ENCODE data around the gene SLC5A5. TPM values are rescaled to one million over a fixed set of nuclear protein-coding genes. Genes with fewer than 3 reads are reported as not detected.
A peak's percentile ranks its signal among the peaks of the same experiment; 100 is the strongest.

SLC5A5 gene
- total and polyA plus RNA-seq, 3 donors from 2014 or later: 0.79 to 1.4 (median 1.1) TPM

- no peaks in the 10 kb centered on the region for H3K9me3 ChIP-seq
- no peaks in the 10 kb centered on the region for H3K27me3 ChIP-seq
- no peak overlapping the region for H3K27ac ChIP-seq
- DNase-seq: no peak
- H3K4me1 ChIP-seq: peaks cover 7% of the 10 kb centered on the region
- H3K4me3 ChIP-seq: no peak overlapping the region
- intact Hi-C loops (cut with DNase I; ENCODE audit: low total_unique reads): no loop called here
- 63 to 69% methylated on average over 9 to 11 of the region's 11 CpGs for WGBS, 2 donors
- no peak for TF ChIP-seq POLR2A (IDR thresholded peaks at IDR 0.05)
- TF ChIP-seq, protein P1, sequence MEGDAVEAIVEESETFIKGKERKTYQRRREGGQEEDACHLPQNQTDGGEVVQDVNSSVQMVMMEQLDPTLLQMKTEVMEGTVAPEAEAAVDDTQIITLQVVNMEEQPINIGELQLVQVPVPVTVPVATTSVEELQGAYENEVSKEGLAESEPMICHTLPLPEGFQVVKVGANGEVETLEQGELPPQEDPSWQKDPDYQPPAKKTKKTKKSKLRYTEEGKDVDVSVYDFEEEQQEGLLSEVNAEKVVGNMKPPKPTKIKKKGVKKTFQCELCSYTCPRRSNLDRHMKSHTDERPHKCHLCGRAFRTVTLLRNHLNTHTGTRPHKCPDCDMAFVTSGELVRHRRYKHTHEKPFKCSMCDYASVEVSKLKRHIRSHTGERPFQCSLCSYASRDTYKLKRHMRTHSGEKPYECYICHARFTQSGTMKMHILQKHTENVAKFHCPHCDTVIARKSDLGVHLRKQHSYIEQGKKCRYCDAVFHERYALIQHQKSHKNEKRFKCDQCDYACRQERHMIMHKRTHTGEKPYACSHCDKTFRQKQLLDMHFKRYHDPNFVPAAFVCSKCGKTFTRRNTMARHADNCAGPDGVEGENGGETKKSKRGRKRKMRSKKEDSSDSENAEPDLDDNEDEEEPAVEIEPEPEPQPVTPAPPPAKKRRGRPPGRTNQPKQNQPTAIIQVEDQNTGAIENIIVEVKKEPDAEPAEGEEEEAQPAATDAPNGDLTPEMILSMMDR (IDR thresholded peaks at IDR 0.05): no peak
- H3K36me3 ChIP-seq (ENCODE audit: low read depth, missing control alignments): no peaks in the 10 kb centered on the region
Observed at GRCh38 chr19:17869114-17869608, 2.6 kb upstream of the SLC5A5 start.

- no peak overlapping the region for H3K27ac ChIP-seq
- peaks cover 7% of the 10 kb centered on the region for H3K4me1 ChIP-seq
- H3K27me3 ChIP-seq: no peaks in the 10 kb centered on the region
- no peak overlapping the region for H3K4me3 ChIP-seq
- WGBS, 2 donors: 65 to 78% methylated on average over 7 to 10 of the region's 10 CpGs
- intact Hi-C loops (cut with DNase I; ENCODE audit: low total_unique reads): no loop called here
- DNase-seq: no peak
- no peaks in the 10 kb centered on the region for H3K9me3 ChIP-seq
- no peaks in the 10 kb centered on the region for H3K36me3 ChIP-seq (ENCODE audit: low read depth, missing control alignments)
- TF ChIP-seq, protein P1 (IDR thresholded peaks at IDR 0.05): no peak
- TF ChIP-seq POLR2A (IDR thresholded peaks at IDR 0.05): no peak
Observed at GRCh38 chr19:17871032-17871877, 490 bp upstream of the SLC5A5 start.

DNA sequence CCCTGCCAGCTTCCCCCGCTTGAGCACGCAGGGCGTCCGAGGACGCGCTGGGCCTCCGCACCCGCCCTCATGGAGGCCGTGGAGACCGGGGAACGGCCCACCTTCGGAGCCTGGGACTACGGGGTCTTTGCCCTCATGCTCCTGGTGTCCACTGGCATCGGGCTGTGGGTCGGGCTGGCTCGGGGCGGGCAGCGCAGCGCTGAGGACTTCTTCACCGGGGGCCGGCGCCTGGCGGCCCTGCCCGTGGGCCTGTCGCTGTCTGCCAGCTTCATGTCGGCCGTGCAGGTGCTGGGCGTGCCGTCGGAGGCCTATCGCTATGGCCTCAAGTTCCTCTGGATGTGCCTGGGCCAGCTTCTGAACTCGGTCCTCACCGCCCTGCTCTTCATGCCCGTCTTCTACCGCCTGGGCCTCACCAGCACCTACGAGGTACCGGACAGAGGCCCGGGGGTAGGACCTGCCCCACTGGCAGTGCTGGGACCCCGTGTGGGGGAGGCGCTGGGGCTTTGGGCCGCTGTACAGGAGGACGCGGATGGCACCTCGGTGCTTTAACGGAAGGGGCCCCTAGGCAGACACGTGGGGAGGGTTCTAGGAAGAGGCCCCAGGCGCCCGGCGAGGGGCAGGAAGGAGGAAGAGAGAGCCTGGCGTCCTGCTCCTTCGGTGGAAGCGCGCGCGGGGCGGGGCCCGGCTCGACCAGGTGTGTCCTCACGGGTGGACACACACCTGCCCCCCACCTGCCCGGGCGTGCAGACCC is 681 bp downstream of the SLC5A5 start:
- Histone ChIP-seq H3K9me3 (no peaks in the 10 kb centered on the region), H3K27ac (no peak overlapping the region), H3K4me1 (peaks cover 7% of the 10 kb centered on the region), H3K27me3 (no peaks in the 10 kb centered on the region), H3K4me3 (peak overlapping the region in 1 of 2 donors; percentile 12), H3K36me3 (ENCODE audit: low read depth, missing control alignments) (no peaks in the 10 kb centered on the region)
- DNase-seq: no peak
- TF ChIP-seq POLR2A (IDR thresholded peaks at IDR 0.05): no peak
- TF ChIP-seq, protein P1 (IDR thresholded peaks at IDR 0.05): no peak
- intact Hi-C loops (cut with DNase I; ENCODE audit: low total_unique reads): no loop called here
- 6 to 10% methylated on average over 2 to 44 of the region's 61 CpGs for WGBS, 2 donors

DNA sequence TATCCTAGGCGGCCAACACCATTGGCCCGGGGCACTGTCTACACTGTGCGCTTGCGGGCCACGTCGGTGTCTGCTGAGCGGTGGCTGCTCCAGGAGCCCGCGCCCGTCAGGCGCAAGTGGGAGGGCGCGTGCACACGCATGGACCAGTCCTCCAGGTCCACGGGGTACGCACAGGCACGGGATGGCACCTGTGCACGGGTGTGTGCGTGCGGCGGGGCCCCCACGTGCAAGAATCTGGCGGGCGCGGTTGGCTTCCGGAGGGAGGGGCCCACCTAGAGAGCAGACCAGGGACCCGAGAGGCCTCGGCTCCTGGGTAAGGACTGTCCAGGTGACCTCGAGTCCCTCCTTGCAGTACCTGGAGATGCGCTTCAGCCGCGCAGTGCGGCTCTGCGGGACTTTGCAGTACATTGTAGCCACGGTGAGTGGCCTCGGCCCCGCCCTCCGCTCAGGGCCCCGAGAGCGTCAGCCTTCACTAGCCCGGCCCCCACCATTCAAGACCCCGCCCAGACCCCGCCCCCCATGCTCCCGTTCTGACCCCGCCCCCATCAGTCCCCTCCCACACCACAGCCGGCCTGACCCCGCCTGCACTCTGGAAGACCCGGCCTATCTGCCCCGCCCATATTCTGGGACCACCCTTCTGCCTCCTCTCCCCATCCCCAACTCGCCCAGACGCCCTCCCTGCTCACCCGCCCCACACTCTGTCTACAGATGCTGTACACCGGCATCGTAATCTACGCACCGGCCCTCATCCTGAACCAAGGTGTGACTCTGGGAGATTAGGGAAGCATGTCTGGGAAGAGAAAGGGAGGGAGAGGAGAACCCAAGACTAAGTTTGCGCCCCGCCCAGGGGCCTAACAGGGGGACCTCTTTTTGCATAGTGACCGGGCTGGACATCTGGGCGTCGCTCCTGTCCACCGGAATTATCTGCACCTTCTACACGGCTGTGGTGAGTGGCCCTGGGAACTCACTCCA is 2.3 kb downstream of the SLC5A5 start:
- Histone ChIP-seq H3K36me3 (ENCODE audit: low read depth, missing control alignments) (no peaks in the 10 kb centered on the region), H3K4me1 (peaks cover 7% of the 10 kb centered on the region), H3K9me3 (no peaks in the 10 kb centered on the region), H3K4me3 (peak overlapping the region; percentile 13 to 31), H3K27me3 (no peaks in the 10 kb centered on the region), H3K27ac (no peak overlapping the region)
- no peak for TF ChIP-seq POLR2A (IDR thresholded peaks at IDR 0.05)
- TF ChIP-seq, protein P1 (IDR thresholded peaks at IDR 0.05): no peak
- peak; percentile 60 for DNase-seq
- 6 to 19% methylated on average over 15 to 62 of the region's 63 CpGs for WGBS, 2 donors
- intact Hi-C loops (cut with DNase I; ENCODE audit: low total_unique reads): no loop called here

Measured in testis (tissue), 3 donors.